GM18511 (cell line): ENCODE results near the gene PHF23.

ENCODE experiments used
- ATAC-seq: cut with Tn5 transposase; IDR thresholded peaks from one replicate; pipeline ENCODE4 v1.9.1; 2021; ENCODE audit warnings: mild to moderate bottlenecking, moderate library complexity; ENCODE audit not compliant: unreplicated experiment

PHF23 gene

DNA sequence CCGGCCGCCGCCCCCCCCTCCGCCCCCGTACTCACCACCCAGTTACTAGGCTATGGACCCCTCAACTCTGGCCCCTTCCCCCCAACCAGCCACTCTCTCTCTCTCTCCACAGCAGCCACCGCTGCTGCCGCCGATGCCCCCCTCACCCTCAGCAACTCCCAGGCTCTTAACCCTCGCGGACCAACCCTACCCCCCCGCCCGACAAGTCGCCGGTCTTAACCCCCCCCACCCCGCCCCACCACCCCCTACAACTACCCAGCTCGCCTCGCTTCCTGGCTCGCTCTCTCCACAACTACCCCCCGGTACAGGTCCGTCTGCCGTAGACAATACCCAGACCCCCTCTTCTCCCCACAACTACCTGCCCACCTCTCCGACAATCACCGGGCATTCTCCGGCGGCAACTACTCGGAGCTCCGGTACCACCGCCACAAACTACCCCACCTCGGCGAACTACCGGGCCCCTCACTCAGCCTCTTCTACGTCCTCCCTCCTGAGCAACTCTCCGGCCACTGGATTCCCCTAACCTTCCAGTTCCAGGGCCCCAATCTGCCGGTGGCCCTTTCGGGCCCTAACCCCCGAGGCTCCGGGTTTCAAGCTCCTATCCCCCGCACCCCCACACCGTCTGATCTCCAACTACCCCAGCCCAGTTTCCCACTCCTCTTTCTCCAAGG, 702 bp downstream of the PHF23 start:
- ATAC-seq = no peak

DNA sequence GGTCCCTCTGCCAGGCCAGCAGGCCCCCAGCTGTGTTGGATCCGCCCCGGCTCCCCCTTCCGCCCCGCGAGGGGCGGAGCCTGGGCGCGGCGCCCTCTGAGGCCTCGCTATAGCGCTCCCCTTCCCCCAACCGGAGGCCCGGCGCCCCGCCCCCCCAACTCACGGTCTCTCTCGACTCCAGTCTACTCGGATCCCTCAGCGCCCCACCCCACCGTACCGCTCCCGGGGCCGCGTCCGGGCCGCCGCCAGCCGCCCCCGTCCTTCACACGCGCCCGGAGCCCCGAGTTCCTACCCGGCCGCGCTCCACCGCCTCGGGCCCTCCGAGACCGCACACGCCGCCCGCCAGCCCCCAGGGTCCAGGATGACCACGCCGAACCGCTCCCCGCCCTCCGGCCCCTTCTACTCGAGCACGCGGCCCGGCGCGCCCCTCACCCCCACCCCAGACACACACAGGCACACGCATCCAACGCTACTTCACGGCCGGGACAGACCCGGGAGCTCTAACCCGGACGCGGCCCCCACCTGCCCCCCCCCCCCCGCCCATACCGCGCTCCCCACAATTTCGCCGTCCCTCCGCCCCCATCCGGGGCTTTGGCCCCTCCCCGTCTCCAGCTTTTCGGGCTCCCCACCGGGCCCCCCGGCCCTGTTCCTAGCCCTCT, 1.4 kb downstream of the PHF23 start:
- ATAC-seq = no peak

DNA sequence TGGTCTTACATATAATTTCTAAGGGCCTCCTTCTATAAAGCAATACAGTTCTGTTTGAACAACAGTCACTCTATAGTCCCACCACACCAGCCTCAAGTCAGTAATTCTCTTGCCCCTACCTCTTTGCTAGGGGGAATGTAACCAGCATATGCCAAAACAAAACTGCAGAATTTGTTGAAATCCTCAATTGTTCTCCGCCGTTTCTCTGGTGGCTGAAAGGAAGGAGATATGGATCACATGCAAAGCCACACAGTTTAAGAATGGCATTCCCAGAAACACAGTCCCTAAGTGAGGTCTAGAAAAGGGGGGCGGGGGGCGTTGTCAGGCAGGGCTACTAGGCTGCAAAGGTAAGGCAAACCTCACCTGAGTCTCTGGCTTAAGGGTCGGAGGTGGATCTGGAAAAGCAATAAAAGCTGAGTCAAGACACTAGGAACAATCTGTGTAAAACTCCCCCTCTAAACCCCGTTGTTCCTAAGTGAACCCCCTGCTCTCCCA, 1.9 kb downstream of the PHF23 start:
- ATAC-seq = no peak

DNA sequence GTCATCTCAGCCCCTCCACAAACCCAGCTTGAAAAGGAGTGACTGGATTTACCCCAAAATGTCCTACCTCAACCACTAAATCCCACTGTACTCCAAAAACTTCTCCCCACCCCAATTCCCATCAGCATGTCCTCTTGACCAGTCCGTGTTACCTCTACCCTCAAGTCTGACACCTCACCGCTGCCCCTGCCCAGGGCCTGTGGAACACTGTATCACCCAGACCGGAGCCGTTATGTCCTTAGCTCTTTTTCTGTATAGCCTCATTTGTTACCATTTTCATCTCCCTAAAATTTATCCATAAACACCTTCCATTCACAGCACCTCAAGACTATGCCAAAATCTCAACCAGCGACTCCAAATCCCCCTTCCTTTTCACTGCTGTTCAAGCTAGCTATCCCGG, 2.4 kb downstream of the PHF23 start:
- ATAC-seq = no peak

DNA sequence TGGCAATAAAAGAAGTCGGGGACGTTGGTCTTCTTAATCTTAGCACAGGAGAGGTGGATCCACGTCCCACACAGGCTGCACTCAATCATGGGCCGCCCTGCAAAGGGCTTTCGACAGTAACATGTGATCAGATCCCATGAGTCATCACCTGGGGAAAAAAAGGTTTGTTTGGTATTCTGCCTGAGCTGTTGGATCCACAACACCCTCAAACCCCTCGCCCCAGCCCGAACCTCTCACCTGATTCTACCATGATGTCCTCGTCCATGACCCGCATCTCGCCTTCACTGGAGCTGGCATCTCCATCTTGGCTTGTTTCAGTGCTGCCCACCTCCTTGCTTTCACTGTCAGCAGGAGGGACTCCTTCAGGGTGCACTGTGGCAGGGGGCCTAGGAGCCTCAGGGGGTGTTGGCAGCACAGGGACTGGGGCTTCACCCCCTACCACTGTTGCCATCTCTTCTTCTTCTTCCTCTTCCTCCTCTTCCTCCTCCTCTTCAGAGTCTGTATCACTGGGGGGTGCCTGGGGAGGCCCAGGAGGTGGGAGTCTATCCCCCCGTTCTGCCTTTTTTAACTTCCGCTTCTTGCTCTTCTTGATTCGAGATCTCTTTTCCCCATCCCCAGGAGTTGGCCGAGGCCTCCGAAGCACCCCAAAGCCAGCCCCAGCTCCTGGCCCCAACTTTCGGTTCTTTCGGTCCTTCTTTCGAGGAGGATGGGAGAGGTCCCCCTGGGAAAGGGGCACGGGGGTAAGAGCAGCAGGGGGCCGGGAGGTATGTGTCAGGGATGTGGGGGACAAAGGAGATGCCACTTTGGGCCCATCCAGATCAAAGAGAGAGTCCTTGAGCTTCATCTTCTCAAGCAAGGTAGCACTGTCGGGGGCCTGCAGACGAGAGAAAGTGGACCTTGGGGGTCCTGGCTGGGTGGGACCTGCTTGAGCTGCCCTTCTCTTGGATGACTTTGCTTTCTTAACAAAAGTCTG, 3.3 kb downstream of the PHF23 start:
- ATAC-seq = no peak

DNA sequence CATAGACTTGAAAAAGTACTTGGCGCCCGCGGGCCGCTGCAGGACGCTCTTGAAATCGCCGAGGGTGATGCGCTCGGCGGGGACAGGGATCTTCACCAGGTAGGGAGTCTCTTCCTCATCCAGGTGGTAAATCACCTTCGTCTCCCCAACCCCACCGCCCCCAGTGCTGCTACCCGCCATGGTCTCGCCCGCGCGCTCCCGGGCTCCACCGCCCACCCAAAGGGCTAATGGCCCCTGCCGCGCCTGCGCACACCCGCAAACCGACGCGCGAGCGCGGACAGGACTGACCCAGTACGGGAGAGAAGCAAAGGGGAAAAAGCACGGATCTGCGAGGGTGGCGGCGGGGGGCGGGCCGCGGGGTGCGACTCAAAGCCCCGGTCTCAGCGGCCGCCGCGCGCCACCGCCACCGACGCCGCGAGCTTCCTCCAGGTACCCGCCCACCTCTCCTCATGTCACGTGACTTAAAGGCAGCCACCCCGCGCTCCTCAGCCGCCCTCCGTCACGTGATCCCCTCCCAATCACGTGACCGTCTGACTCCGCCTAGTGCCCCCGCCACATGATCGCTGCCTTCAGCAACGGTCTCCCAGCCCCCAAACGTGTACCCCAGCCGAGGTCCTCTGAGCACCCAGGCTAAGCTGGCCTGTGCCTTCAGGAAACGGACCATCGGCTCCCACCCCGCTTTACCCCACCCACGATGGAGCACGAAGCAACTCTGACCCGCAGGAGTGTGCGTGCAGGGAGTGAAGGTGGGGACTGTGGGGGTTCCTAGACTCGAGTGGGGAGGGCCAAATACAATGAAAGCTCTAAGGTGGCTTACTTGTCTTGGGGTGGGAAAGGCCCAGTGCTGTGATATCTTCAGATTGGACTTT, 4.9 kb downstream of the PHF23 start, which contains the start of gene DVL2:
TSS of gene DVL2 (minus strand) at position 435 of the 869 bp plus-strand sequence. CDS start at position 180, 255 bp downstream.
- ATAC-seq = peak; percentile 65

DNA sequence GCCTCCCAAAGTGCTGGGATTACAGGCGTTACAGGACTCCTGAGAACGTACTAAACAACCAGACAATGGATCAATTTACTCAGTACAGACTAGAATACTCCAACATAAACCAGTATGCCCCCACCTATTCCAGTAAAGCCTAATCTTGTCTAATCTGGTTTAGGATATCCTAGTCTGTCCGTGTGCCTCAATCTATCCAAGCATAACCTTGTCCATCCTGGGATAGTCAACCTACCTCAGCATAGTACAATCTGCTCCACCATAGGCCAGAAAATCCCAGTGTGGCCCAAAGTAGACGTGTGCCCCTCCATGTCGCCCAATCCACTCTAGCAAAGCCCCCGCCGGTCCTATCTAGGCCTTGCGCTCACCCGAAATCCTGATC, 5.6 kb downstream of the PHF23 start:
- peak; percentile 13 for ATAC-seq

DNA sequence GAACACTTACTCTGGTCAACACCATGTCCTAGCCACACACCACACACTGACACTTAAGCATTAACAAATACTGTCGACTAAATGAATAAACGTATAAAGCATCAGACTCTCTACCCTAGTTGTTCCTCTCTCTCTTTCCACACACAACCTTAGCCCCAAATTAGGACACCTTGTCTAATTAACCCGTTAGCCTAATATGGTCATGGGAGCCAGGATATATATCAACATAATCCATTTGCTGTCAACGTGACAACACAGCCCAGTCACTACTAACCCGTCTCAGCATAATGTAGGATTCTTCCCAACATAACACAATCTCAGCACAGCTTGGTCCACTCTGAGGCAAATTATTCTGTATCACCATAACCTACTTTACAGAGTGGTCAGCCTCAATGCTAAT, 7.1 kb downstream of the PHF23 start:
- ATAC-seq = no peak

DNA sequence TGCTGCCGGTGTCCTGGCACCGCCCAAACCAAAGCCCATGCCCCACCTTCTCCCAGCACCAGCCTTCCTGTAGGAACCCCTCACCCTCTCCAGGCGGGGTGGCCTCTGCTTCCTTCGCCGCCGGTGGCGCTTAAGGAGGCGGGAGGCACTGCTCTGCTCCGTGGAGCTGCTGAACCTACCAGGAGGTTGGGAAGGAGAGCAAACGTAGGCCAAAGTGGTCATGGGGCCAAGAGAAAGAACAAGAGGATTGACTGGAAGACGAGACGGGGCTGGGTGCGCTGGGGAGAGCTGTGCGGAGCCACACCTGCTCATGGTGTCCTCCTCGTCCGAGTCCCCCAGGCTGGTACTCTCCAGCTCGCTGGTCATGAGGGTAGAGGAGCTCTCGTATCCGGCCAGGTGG, 9.8 kb downstream of the PHF23 start:
- ATAC-seq = no peak

DNA sequence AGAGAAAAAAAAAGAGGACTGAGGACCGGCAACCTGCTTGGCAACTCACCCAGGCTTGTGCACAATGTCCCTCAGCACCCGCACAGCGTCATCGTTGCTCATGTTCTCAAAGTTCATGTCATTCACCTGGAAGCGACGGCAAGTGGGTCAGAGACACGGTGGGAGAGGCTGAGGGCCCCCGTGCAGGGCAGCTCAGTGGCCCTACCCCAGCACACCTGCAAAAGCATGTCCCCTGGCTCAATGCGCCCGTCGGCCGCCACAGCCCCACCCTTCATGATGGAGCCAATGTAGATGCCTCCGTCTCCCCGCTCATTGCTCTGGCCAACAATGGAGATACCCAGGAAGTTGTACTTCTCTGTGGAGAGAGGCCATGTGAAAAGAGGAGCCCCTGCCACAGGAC, 10.3 kb downstream of the PHF23 start:
- ATAC-seq = no peak

DNA sequence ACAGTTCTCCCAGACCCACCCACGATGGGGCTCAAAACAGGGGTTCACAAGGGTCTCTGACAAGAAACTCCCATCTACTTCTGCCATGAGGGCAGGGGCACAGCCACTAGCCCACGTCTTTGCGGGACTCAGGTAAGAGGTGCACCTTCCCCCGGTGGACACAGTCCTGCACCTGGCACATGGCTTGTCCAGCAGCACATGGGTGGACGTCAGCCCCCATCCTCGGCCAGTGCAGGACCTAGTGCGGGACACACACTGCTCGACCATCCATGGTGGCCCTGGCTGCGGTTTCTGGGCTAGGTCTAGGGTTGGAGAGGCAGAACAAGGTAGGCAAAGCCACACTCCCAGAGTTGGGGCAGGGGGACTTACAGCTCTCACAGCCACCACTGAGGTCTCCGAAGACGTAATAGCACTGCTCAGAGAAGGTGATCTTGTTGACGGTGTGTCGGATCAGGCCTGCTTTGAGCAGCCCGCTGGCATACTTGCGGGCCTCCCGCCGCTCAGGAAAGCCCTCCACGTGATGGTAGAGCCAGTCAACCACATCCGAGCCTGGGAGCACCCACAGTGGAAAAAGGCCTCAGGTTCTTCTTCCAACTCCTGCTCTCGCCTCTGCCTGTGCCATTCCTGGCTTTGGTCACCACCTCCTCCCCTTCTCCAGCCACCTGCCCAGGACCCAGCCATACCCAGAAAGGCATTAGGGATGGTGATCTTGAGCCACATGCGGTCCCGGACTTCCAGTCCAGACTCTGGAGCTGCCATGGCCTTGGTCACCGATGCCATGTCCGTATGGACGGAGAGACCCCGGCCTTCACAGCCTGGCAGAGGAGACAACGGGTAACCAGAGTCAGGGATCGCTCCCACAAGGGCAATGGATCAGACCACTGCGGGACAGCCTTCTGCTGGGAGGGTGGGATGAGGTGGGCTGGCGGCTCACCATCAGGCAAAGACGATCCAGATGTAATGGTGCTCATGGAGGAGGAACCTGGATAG, 12.2 kb downstream of the PHF23 start:
- no peak for ATAC-seq

DNA sequence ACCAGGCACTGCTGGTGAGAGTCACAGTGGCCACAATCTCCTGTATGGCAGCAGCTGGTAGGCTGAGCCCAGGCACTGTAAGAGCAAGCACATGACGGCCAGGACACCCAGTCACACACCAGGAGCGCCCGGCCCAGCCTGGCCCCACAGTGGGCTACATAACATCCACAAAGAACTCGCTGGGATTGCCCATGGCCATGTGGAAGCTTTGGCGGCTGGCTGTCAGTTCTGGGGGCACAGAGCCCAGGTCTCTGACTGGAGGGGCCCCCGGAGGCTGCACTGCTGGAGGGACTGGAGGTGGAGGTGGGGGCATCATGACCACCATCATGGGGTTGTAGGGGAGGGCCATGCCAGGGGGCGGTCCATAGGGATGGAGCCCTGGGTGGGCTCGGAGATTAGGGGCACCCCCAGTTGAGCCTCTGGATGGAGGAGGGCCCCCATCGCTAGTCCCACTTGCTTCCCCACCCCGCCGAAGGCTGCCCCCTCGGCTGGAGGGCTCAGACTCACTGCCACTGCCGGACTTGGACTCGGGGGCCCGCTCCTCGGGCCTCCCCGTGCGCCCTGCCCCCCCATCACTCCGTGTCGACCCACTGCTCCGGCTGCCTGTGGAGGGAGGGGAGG, 13.4 kb downstream of the PHF23 start:
- no peak for ATAC-seq

DNA sequence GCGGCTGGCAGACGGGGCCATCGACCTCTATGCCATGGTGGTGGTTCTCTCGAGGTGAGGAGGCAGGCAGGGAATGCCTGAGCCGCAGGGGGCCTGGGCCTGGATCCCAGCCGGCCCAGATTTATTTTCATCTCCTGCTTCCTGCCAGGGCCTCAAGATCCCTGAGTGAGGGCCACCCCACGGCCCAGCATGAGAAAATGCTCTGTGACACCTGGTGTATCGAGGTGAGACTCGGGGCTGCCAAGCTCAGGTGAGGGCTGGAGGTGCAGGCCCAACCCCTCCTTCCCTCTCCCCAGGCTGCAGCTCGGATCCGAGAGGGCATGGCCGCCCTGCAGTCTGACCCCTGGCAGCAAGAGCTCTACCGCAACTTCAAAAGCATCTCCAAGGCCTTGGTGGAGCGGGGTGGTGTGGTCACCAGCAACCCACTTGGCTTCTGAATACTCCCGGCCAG, 14.6 kb downstream of the PHF23 start:
- ATAC-seq = no peak

DNA sequence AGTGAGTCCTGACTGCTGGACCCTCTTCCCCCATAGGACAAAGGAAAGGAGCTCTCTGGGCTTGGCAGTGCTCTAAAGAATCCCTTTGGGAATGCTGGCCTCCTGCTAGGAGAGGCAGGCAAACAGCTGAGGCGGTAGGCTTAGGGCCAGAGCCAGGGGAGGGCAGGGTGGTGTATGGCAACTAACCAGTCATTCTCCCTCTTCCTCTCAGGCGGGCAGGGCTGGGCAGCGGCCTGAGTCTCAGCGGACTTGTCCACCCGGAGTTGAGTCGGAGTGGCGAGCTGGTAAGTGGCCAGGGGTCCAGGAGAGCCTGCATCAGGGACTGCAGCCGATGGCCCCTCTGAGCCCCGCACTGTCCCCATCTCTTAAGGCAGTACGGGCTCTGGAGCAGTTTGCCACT, 15.1 kb downstream of the PHF23 start:
- ATAC-seq = no peak

DNA sequence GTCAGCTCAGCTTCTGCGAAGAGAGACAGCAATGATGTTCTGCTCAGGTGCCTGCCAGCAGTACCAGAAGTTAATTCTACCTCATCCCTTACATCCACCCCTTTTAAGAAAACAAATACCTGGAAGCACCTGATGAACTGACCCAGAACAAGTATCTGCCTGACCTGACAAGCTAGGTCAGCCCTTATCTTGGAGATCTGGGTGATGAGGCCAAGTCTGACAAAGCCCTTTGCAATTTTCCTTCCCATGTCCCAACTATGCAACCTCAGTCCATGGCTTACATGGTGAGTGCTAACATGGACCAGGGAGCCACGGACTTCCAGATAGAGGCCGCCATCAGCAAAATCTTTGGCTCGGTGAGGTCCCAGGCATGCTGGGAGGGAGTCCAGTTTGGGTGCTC, 15.9 kb downstream of the PHF23 start:
- ATAC-seq = no peak

DNA sequence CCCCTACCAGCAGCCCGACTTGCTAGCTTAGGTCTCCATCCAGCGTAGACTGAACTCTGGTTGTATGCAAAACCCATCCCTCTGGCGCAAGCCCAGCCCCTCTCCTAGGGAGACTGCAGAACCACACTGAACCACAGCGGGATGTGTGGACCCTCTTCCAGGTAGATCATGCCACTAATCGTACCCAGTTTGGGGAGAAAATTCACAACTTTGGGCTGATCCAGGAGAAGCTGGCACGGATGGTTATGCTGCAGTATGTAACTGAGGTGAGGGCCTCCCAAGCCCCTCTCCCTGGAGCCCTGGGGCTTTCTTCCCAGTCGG, 16.3 kb downstream of the PHF23 start:
- no peak for ATAC-seq

DNA sequence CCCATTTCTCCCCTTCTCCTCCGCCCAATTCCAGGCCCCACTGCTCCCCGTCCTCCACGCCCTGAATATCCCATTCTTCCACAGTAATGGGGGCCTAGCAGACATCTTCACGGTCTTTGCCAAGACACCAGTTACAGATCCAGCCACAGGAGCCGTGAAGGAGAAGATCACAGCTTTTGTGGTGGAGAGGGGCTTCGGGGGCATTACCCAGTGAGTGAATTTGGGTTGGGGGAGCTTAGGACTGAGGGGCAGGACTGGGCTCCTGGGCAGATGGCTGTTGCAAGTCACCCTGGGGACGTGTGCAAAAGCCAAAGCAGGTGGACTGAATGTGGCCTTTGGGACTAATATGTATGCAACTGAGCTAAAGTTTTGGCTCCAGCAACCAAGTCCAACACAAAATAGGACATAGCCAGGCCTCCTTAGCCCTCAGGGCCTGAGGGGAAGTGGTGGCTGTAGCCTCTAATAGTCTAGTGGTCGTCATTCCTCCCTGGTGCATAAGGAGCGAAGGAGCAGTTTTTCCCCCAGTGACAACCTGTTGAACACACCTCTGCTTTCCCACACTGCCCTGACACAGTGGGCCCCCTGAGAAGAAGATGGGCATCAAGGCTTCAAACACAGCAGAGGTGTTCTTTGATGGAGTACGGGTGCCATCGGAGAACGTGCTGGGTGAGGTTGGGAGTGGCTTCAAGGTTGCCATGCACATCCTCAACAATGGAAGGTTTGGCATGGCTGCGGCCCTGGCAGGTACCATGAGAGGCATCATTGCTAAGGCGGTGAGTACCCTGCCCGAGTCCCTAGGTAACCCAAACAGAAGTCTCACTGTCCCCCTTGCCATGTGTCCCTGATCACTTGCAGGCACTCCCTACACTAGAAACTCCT, 16.9 kb downstream of the PHF23 start:
- ATAC-seq = no peak
